Right kidney (tissue), 1 donor: ENCODE data around the gene ADCY5.

ENCODE experiments used
- DNase-seq: peaks from one replicate; pipeline ENCODE4 v3.0.0-alpha.2; 2016

Gene ADCY5

GRCh38 chr3:123300583-123300982 is 148.3 kb downstream of the ADCY5 start:
- DNase-seq, result no peak

GRCh38 chr3:123300056-123300455 is 148.8 kb downstream of the ADCY5 start:
- no peak for DNase-seq

- no peak for DNase-seq
Measured at GRCh38 chr3:123299581-123299980, 149.3 kb downstream of the ADCY5 start.

GRCh38 chr3:123298903-123299302 is 150.0 kb downstream of the ADCY5 start:
- no peak for DNase-seq

- no peak for DNase-seq
Measured at GRCh38 chr3:123297627-123297899, 151.3 kb downstream of the ADCY5 start.

GRCh38 chr3:123296836-123297626 is 151.9 kb downstream of the ADCY5 start:
- DNase-seq, result no peak

GRCh38 chr3:123296261-123296660 is 152.6 kb downstream of the ADCY5 start:
- DNase-seq, result no peak

GRCh38 chr3:123295901-123296250 is 153.0 kb downstream of the ADCY5 start:
- DNase-seq, result no peak

- DNase-seq, result no peak
Measured at GRCh38 chr3:123295171-123295900, 153.6 kb downstream of the ADCY5 start.

- no peak for DNase-seq
Measured at GRCh38 chr3:123294296-123294938, 154.5 kb downstream of the ADCY5 start.

GRCh38 chr3:123292321-123293310 is 156.3 kb downstream of the ADCY5 start:
- DNase-seq, result no peak

- no peak for DNase-seq
Measured at GRCh38 chr3:123291404-123291803, 157.5 kb downstream of the ADCY5 start.

GRCh38 chr3:123290962-123291361 is 157.9 kb downstream of the ADCY5 start:
- DNase-seq, result no peak

GRCh38 chr3:123290107-123290930 is 158.6 kb downstream of the ADCY5 start:
- no peak for DNase-seq

- no peak for DNase-seq
Measured at GRCh38 chr3:123289391-123290106, 159.3 kb downstream of the ADCY5 start.

GRCh38 chr3:123287962-123288302 is 161.0 kb downstream of the ADCY5 start:
- no peak for DNase-seq

- DNase-seq, result no peak
Measured at GRCh38 chr3:123287051-123287961, 161.6 kb downstream of the ADCY5 start.

- DNase-seq, result peak; percentile 11
Measured at GRCh38 chr3:123286308-123287023, 162.4 kb downstream of the ADCY5 start.

GRCh38 chr3:123285931-123286307 is 163.0 kb downstream of the ADCY5 start:
- DNase-seq, result no peak
